Eye (tissue), 1 donor: ENCODE results near the gene PPP4R4.
"Not testable (repeated sequence)": the region's sequence is repeated elsewhere in the genome, so short reads cannot be mapped to it uniquely, and the experiment has no call there.

Experiments used
- DNase-seq: peaks from one replicate; pipeline ENCODE4 v3.0.0-alpha.2; 2015

The PPP4R4 gene

DNA sequence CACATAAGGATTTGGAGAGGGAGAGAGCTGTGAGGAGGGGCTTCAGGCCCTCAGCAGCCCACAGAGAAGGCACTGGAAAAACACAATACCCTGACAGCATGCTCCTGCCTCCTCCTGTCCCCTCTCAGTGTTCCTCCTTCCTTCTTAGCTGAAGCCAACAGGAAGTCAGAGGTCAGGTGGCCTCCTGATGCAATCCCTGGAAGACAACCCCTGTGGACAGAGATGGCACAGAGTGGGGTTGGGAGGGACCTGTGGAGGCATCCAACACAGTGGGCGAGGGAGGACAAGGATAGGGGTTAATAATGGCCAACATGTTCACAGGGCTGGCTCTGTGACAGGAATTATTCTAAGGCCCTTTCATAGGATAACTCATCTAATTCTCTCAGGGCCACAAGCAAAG lies 29.4 kb upstream of the PPP4R4 start:
- DNase-seq = no peak

DNA sequence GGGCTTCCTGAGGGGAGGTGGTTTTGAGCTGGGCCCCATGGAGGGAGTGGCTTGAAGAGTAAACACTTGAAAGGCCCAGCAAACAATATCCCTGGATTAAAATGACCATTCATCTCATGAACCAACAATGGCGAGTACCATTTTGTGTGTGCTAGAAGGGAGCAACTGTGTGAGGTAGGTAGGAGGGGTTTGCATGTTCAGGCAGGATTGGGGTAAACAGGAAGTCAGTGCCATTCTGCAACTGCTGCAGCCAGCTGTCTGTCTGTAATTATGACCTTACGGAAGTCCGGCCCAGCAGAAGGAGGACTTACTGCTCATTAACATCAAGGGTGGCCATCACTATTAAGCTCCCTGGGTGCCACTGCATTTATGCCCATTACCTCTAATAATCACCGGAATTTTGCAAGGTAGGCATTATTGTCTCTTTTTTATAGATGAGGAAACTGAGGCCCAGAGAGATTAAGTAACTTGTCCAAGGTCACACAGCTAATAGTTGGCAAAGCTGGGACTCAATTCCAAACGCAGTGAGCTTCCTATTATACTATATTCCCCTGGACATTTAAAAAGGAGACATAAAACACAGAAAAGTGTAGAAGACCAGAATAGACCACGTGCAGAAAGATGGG lies 28.1 kb upstream of the PPP4R4 start:
- no peak for DNase-seq

DNA sequence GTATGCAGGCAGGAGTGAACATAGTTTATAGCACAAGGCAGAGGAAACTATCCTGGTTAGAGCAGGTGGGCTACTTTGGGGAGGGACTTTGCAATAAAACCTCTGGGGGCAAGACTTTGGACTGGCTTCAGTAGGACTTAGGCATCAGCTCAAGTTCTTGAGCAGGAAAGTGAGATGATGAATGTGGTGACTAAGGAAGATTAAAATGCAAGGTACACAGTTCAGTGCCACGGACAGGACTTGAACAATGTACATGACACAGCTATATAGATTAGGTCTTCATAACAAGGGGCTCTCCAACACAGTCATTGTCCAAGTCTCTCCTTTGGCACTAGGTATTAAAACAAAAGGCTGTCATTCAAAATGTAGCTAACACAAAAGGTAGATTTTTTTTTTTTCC lies 21.4 kb upstream of the PPP4R4 start:
- DNase-seq = no peak

DNA sequence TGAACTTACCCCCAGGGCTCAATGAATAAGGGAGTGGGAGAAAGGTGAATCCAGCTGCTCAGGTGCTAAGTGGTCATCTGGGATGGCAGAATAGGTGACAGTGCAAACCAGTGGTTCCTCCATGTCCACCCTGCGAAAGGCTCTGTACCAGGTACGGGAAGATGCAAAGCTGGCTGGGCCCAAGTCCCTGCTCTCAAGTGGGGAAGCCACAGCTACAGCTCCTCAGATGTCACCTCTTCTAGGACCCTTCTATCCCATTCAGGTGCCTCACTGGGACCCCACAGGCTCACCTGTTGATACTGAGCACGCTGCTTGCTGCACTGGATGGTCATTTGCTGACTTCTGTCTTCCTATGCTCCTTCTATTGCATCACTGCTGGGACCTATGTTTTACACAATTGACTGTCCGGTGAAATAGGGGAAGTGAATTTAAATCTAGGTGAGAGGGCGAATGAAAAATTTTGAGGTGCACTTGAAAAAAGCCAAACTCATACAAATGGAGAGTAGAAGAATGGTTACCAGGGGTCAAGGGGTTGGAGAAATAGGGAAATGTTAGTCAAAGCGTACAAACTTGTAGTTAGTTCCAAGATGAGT lies 20.3 kb upstream of the PPP4R4 start:
- DNase-seq = no peak

DNA sequence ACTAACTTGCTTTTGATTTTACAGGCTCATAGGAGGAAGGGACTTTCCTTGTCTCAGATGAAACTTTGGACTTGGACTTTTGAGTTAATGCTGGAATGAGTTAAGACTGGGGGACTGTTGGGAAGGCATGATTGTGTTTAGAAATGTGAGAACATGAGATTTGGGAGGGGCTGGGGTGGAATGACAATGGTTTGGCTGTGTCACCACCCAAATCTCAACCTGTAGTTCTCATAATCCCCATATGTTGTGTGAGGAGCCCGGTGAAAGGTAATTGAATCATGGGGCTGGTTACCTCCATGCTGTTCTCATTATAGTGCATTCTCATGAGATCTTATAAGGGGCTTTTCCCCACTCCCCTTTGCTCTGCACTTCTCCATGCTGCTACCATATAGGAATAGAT lies 18.0 kb upstream of the PPP4R4 start:
- DNase-seq = not testable (repeated sequence)

DNA sequence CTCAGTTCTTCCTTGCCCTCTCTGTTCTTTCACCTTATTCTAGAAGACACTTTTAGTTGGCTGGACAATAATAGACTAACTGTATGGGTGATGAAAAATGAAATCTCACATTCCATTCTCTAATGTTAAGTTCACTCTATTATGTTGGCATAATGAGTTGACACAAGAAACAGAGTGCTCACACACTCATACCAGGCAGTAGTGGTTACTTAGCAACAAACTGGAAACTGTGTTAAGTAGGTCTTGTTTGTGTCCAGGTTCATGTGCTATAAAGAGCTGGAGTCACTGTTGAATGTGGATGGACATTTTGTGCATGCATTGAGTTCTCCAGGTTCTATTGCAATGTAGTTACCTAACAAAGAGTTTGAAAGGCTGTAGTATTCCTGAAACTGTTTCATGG lies 16.9 kb upstream of the PPP4R4 start:
- DNase-seq = no peak

DNA sequence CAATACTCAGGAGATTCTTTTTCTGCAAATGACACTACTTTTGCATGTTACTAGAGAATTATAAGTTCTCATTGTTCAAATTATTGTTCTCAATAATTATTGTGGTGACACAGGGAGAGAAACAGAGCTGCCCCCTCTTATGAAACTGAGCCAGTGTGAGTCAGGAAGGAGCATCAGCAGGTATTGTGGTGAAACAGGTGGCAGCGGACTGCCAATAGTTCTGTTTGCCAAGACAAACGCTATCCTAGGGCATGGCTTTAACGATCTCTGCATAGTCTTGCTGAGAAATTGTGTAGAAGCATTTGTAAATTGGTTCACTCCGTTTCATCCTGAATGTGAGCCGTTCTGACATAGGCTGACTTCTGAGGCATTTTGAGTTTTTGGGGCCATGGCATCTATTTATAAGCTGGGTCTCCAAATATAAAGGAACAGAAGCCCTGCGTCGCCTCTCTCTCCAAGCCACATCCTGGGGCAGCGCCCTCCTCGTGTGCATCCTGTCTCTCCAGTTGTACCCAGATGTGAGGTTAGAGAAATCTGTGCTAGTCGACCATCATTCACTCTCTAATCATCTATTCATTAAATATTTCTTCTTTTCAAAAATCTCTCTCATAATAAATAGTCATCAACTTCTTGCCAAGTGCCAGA lies 15.8 kb upstream of the PPP4R4 start:
- DNase-seq = no peak

DNA sequence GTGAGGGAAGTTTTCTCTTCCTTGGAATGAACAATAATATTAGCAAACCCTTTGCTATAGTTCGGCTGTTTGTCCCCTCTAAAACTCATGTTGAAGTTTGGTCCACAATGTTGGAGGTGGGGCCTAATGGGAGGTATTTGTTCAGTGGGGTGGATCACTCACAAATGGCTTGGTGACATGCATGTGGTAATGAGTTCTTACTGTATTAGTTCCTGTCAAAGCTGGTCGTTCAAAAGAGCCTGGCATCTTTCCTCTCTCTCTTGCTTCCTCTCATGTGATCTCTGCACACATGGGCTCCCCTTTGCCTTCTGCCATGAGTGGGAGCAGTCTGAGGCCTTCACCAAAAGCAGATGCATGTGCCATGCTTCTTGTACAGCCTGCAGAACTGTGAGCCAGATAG lies 13.1 kb upstream of the PPP4R4 start:
- no peak for DNase-seq

DNA sequence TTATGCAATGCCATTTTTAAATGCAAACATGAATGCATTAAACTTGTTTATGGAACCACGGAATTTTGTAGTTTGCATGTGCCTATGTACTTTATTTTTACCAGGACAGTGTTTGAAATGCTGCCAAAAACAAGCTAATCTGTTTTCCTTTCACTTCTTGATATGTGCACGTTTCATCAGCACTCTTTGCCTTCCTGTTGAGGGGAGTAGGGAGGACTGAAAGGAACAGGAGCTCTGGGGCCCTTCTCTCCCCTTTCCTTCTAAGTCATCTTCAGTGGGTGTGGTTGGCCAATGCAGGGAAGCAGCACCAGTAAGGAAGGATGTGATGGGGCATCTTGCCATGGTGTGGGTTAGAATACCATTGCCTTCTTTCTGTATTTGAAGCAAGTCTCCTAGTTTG lies 12.1 kb upstream of the PPP4R4 start:
- no peak for DNase-seq

DNA sequence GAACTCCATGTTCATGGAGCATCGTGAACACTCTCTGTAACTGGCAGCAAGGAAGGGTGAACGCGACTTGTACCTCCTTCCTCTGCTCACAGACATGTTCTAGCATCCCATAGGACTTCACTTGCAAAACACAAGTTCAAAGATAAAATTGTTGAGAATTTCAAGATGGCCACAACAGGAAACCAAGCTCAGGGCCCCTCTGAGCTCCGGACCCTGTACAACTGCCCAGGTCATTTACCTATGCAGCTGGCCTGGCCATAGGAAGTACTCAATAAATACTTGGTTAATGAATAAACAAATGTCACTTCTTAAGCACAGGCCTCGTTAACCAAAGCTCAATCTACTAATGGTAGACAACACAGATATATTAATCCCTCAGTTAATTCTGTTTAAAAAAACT lies 11.7 kb upstream of the PPP4R4 start:
- no peak for DNase-seq

DNA sequence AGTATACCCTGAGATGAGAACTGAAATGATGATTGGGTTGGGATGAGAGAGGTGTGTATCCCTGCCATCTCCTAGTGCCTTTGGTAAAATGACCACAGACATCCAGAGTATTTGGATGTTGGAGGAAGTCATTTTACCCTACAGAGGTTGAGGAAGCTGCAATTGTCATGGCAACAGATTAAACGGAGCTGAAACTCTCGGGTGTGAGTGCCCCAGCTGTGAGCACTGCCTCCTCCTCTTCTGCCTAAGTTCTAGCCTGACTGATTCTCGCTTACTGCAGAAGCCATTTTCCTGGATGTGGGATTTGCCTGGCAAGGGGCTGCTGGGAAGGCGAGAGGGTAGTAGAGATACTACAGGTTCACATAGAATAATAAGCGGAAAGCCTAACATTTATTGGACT lies 10.3 kb upstream of the PPP4R4 start:
- no peak for DNase-seq

DNA sequence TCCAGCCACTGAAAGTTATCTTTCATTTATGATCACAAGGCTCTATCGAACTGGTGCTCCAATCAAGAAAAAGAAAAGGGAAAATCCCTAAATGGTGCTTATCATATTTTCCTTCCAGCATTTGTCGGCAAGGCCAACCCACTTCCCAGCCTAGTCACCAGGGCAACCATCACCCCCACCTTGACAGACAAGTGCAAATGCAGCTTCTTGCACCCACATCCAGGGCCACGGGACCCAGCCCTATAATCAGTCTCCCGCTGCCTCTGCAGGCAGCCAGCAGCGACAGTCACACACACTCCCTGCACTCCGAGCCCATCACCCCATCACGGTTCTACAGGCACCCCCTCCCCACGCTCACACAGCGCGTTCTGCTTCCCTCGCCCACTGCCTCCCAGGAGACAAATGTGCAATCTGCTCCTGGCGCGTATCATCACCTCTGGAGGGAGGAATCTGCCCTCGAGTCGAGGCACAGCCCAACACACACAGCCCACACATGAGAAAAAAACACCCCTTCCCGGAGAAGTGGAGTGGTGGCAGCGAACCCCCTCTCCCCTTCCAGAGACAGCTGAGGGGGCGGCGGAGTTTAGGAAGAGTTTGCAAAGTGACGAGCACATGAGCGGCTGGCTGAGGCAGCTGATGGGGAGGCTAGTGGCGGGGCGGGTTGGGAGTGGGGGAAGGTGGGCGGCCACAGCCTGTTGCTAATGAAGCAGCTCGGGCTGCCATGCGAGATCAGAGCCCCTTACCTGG lies 9.3 kb upstream of the PPP4R4 start:
- DNase-seq = peak; percentile 69

DNA sequence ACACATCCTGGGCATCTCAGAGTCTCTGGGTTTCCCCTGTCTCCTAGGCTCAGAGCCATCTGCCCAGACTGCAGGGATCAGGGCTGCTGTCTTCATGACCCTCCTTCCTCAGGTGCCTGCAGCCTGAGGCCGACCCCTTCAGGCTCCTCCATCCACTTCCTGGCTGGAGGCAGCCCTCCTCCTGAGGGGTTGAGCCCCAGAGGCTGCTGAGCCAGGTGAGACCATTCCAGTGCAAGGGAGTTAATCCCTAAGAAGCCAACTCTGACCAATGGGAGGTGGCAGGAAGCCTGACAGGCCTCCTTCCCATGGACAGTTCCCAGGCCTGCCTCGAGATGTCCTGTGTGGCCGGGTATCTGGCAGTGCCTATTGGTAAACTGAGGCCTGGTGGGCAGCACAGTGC lies 8.4 kb upstream of the PPP4R4 start:
- no peak for DNase-seq

DNA sequence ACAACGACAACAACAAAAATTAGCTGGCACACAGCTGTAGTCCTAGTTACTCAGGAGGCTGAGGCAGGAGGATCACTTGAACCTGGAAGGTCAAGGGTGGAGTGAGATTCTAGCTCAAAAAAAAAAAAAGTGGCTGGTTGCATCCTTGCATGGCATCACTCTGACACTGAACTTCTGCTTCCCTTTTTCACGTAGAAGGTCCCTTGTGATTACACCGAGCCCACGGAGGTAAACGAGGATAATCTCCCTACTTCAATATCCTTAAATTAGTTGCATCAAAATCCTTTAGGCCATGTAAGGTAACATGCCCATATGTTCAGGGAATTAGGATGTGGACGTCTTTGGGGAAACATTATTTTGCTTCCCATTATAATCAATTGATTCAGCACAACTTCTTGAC lies 4.0 kb upstream of the PPP4R4 start:
- DNase-seq = no peak

DNA sequence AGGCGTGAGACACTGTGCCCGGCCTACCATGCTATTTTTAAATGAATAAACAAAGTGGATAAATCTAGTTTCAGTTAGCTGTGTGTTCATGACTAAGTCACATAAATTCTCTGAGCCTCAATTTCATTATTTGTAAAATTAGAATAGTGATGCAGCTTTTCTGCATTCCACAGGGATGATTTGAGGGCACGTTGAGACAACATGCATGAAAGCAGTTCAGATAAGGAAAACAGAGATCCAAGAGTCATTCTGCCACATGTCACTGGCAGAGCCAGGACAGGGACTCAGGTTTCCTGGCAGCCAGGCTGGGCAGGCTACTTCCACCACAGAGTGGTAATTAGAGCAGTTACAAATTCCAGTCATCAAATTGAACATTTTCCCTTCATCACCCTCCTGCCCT lies 2.9 kb upstream of the PPP4R4 start:
- DNase-seq = no peak

DNA sequence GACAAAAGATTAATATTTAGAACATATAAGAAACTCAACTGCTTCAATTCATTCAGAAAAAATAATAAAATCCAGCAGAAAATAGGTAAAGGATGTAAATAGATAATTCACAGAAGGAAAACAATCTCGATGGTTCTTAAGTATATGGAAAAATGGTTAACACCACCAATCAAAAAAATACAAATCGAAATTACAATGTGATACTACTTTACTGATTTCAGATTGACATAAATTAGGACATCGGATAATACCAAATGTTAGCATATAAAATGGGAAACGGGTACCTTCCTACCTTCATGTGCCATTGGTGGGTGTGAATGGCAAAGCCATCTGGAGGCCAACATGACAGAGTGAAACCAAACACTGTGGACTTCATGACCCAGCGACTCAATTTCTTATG lies 1.6 kb upstream of the PPP4R4 start:
- no peak for DNase-seq

DNA sequence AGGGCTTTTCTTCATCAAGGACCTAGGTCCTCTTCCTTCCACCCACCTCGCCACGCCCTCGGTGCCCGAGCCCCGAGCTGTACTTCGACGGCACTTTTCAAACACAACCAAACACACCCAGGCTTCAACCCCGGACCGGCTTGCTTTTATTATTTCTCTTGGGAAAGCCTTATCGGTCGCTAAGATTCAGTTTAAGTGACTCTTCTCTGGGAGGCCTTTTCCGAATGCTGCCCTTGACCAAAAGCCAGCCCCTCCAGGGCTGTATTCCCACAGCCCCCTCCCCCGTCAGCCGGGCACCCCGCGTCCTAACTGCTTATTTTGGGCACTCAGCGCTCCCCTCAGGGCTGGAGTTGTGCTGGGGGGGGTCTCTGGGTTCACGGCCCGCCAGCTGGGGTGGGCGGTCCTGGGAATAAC lies 644 bp upstream of the PPP4R4 start:
- DNase-seq = no peak

DNA sequence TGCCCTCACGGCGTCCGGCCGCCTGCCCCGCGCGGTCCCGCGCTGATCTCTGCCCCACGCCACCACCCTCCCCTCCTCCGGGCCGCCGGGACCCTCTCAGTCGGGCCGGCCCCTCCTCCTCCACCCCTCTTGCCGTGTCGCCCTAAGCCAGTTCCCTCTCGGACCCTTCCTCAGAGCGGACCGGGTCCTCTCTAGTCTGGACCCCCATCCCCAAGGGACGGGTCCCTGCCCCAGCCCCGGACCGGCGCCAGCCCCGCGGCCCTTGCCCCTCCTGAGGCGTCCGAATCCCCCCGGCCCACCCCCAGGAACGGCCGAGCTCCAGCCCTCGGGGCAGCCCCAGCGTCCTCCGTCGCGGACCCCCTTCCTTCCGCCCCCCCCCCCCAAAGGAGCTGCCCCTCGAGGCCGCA lies 485 bp downstream of the PPP4R4 start:
- DNase-seq = no peak

DNA sequence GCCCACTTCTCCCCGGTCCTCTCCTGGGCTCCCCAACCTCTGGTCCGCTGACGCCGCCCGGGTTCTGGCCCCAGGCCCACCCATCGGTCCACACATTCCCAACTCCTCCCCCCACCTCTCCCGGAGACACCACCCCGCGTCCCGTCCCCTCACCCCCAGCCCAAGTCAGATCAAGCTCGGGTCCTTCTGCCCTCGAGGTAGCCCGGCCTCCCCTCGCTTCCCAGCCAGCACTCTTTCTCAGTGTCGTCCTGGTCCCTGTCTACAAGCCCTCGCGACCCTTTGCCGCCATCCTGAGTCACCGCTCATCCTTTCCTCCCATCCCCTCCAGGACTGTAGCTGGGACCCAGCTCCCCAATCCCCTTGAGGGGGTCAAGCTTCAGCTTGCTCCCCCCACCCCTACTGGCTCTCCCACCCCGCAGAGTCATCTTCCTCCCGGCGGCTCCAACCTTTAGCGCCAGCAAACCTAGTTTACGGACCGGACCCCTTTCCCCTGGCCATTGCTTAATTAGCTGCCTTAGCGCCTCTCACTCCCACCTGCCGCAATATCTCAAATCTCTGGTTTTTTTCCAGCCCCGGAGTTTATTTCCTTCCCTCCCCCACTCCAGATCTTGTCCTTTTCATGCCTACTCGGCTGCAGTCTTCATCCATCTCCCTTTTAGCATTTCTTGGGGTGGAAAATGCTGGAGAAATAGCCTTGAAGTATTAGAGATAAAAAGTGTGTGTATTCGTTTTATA lies 1.1 kb downstream of the PPP4R4 start:
- peak; percentile 54 for DNase-seq

DNA sequence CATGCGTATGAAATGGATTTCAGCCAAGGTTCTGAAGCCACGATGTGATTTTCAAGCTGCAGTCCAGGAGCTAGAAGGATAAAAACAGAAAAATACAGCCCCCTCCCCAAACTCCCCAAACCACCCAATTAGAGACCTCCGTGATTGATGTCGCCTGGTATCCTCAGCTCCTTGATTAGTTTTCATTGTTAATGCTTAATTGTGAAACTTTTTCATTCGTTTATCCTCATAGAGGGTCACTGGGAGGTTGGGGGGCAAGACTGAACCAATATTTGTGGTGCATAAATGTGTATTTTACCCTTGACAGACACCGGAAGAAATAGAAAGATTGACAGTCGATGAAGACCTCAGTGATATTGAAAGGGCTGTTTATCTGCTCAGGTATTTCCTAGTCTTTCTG lies 1.6 kb downstream of the PPP4R4 start:
- DNase-seq = no peak

DNA sequence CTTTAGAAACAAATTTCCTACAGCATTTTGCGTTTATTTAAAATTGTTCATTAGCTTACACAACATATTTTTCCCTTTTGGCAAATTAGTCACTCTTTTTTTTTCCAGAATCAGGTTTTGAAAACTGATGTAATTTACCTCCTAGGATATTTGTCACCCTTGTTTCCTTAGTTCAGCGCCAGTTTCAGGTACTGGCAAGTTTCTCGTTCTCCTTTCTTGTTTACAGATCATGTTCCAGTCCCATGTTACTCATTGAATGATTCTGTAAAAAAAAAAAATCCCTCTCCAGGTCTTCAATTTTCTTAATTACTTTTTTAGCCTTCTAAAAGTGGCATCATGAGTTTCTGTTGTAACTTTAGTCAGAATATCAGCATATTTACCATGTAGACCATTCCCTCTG lies 2.7 kb downstream of the PPP4R4 start:
- no peak for DNase-seq

DNA sequence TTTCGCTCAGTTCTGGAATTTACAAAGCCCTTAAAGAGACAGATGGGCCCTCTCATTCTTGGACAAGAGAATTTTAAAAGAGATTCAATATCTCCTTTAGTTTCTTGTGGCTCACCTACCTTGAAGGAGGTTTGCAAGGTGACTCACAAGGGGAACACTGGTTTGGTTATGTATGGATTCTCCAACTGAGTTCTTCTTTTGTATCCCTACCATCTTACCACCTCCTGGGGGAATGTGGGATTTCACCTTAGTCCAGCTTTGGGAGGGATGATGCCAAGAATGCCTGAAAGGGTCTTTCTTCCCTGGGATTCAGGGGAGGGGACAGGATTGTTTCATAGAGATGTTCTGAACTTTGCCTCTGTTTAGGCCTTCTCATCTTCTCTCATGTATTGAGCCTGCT lies 3.7 kb downstream of the PPP4R4 start:
- no peak for DNase-seq

DNA sequence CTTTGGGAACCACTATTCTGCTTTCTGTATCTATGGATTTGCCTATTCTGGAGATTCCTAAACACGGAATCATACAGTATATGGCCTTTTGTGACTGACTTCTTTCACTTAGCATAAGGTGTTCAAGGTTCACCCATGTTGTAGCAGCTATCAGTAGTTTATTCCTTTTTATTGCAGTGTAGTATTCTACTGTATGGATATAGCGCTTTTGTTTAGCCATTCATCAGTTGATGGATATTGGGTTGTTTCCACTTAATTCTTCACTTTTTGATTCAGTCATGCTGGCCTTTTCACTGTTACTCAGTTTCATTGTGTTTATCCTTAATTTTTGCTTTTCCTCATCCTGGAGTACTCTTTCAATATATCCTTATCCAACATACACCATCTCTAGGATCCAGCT lies 5.1 kb downstream of the PPP4R4 start:
- DNase-seq = no peak
